ENCODE data around the gene ADARB2. TPM values are rescaled to one million over a fixed set of nuclear protein-coding genes. Genes with fewer than 3 reads are reported as not detected.

ADARB2 gene
- total and polyA plus RNA-seq, 2 experiments from 2014 or later, result 2.0 to 5.0 TPM

GRCh38 chr10:1287487-1287886, 449.8 kb downstream of the ADARB2 start (continued):
- TF ChIP-seq ZNF462 (CRISPR knock-in tag; IDR thresholded peaks at IDR 0.05) (no peak), STAT1 (IDR thresholded peaks at IDR 0.05; ENCODE audit: unreplicated experiment) (no peak), CTCF (conservative IDR thresholded peaks at IDR 0.05; ENCODE audit: low read depth in 2 of 2) (no peak)

- Histone ChIP-seq H3K4me3 (no peak overlapping the region), H3K27me3 (ENCODE audit: insufficient read depth) (no peaks in the 10 kb centered on the region), H3K36me3 (ENCODE audit: insufficient read depth) (no peaks in the 10 kb centered on the region), H3F3A (replicated peaks; ENCODE audit: low read depth) (no peaks in the 10 kb centered on the region), H4K20me1 (replicated peaks; ENCODE audit: insufficient read depth) (no peaks in the 10 kb centered on the region), H3K27ac (ENCODE audit: low read depth) (no peak overlapping the region), H3K9me2 (ENCODE audit: insufficient read depth) (no peaks in the 10 kb centered on the region), H2AFZ (no peak overlapping the region), H3K4me1 (ENCODE audit: insufficient read depth) (no peaks in the 10 kb centered on the region), H3K79me2 (replicated peaks; ENCODE audit: insufficient read depth) (no peaks in the 10 kb centered on the region), H3K4me2 (no peak overlapping the region)
- DNase-seq (ENCODE audit: low spot score) (no peak), ATAC-seq (no peak)
- Mint-ChIP-seq H3K4me3 (no peak overlapping the region), H3K36me3 (ENCODE audit: low read depth) (no peaks in the 10 kb centered on the region), H3K4me1 (peaks cover 3% of the 10 kb centered on the region; the same call in 1 of the 3 replicates), H3K27ac (no peak overlapping the region), H3K27me3 (ENCODE audit: insufficient read depth, low read depth, poor library complexity) (peaks cover 1% of the 10 kb centered on the region), H3K9me3 (no peaks in the 10 kb centered on the region; the same call in 2 of the 3 replicates)
- no peak for TF ChIP-seq POLR2AphosphoS5 (IDR thresholded peaks at IDR 0.05; ENCODE audit: low read depth)
- TF ChIP-seq ETS1 (IDR thresholded peaks at IDR 0.05), result no peak
- no peak for TF ChIP-seq CTCF (conservative IDR thresholded peaks at IDR 0.05; ENCODE audit: low read depth in 2 of 2)
- TF ChIP-seq ZNF331 (CRISPR knock-in tag; IDR thresholded peaks at IDR 0.05; ENCODE audit: low read depth), result no peak
- no peak for TF ChIP-seq EZH2 (IDR thresholded peaks at IDR 0.05; ENCODE audit: low read depth, unreplicated experiment)
- TF ChIP-seq JUNB (IDR thresholded peaks at IDR 0.05; ENCODE audit: unreplicated experiment), result no peak
- no peak for TF ChIP-seq ZNF114 (CRISPR knock-in tag; IDR thresholded peaks at IDR 0.05)
- TF ChIP-seq NANOG (IDR thresholded peaks at IDR 0.05; ENCODE audit: borderline replicate concordance), result no peak
Observed at GRCh38 chr10:1284076-1284475, 453.2 kb downstream of the ADARB2 start.
